SK-N-SH (cell line): ENCODE measurements around the gene PPP1R37. TPM values are rescaled to one million over a fixed set of nuclear protein-coding genes. Genes with fewer than 3 reads are reported as not detected.

ENCODE experiments used
- CTCF ChIA-PET: fragments of 300-600, 350-600 bp; formaldehyde crosslinking; extraction: SDS; loops from one replicate; lab custom pipeline; 2021; lab: Yijun Ruan, JAX
- POLR2A ChIA-PET: fragments of 350-600 bp; sonication (Branson Sonifier 250); formaldehyde crosslinking; extraction: SDS; loops from one replicate; lab custom pipeline; 2020; ENCODE audit warnings: antibody characterized with exemption, inconsistent platforms; lab: Yijun Ruan, JAX
- DNase-seq: peaks from one replicate; pipeline ENCODE4 v3.0.0; 2012
- H2AFZ ChIP-seq: fragments of 200-600 bp; sonication (generic); 2 replicates; pipeline ENCODE4 v1.8.1; 2016; ENCODE audit warnings: antibody characterized with exemption, mild to moderate bottlenecking, low read depth
- H3F3A ChIP-seq: fragments of 200-600 bp; sonication (generic); replicated peaks from 2 replicates; pipeline ENCODE3; 2016; ENCODE audit warnings: antibody characterized with exemption, mild to moderate bottlenecking; ENCODE audit not compliant: insufficient read depth
- H3K27ac ChIP-seq, 2 experiments: fragments of 200-500 bp in 1 of 2; fragments of 200-600 bp in 1 of 2; sonication (Bioruptor generic) in 1 of 2; sonication (generic), shearing (Covaris generic) in 1 of 2; 2 replicates each; pipeline versions ENCODE4 v1.5.1 to v1.6.1; 2014 to 2016; ENCODE audit warnings: low read depth in 2 of 2, inconsistent platforms in 1 of 2, low read length in 1 of 2, mild to moderate bottlenecking in 1 of 2, mixed read lengths in 1 of 2
- H3K27me3 ChIP-seq: fragments of 200-600 bp; sonication (generic), shearing (Covaris generic); 2 replicates; pipeline ENCODE4 v1.6.1; 2016; ENCODE audit warnings: mixed run types; ENCODE audit not compliant: insufficient read depth
- H3K36me3 ChIP-seq, 2 experiments: fragments of 200-500 bp in 1 of 2; fragments of 200-600 bp in 1 of 2; sonication (Bioruptor generic) in 1 of 2; sonication (generic) in 1 of 2; replicated peaks in 1 of 2; 2 replicates each; pipeline versions ENCODE3 to v1.5.1; 2014 to 2016; ENCODE audit warnings: low read length in 1 of 2, mild to moderate bottlenecking in 1 of 2; ENCODE audit not compliant: insufficient read depth in 2 of 2, control insufficient read depth in 1 of 2
- H3K4me1 ChIP-seq, 2 experiments: fragments of 200-500 bp in 1 of 2; fragments of 200-600 bp in 1 of 2; sonication (Bioruptor generic) in 1 of 2; sonication (generic), shearing (Covaris generic) in 1 of 2; 2 replicates each; pipeline versions ENCODE4 v1.5.1 to v1.6.1; 2014 to 2016; ENCODE audit warnings: low read depth in 1 of 2, low read length in 1 of 2, mixed run types in 1 of 2; ENCODE audit not compliant: insufficient read depth in 2 of 2, control insufficient read depth in 1 of 2
- H3K4me2 ChIP-seq: fragments of 200-600 bp; sonication (generic), shearing (Covaris generic); 2 replicates; pipeline ENCODE4 v1.6.1; 2017; ENCODE audit warnings: mixed run types
- H3K4me3 ChIP-seq, 2 experiments: fragments of 200-500 bp in 1 of 2; fragments of 200-600 bp in 1 of 2; sonication (Bioruptor generic) in 1 of 2; sonication (generic), shearing (Covaris generic) in 1 of 2; 2 replicates each; pipeline versions ENCODE4 v1.5.1 to v1.8.1; 2014 to 2016; ENCODE audit warnings: low read depth in 2 of 2, inconsistent platforms in 1 of 2, low read length in 1 of 2, mild to moderate bottlenecking in 1 of 2, mixed read lengths in 1 of 2, moderate library complexity in 1 of 2
- H3K79me2 ChIP-seq: fragments of 200-600 bp; sonication (generic); 2 replicates; pipeline ENCODE4 v1.8.1; 2017; ENCODE audit warnings: mild to moderate bottlenecking; ENCODE audit not compliant: insufficient read depth
- H3K9ac ChIP-seq: fragments of 200-600 bp; sonication (generic); 2 replicates; pipeline ENCODE4 v1.6.1; 2017; ENCODE audit warnings: mixed run types
- H3K9me2 ChIP-seq: fragments of 200-600 bp; sonication (generic); 2 replicates; pipeline ENCODE4 v1.6.1; 2017; ENCODE audit warnings: mixed run types
- H3K9me3 ChIP-seq: fragments of 200-600 bp; sonication (generic); 2 replicates; pipeline ENCODE4 v1.6.1; 2017; ENCODE audit warnings: mixed run types, mild to moderate bottlenecking, moderate library complexity
- H4K20me1 ChIP-seq: fragments of 200-600 bp; sonication (generic); 2 replicates; pipeline ENCODE4 v1.6.1; 2017; ENCODE audit warnings: mild to moderate bottlenecking, mixed run types; ENCODE audit not compliant: insufficient read depth
- CHD2 ChIP-seq: fragments of 150-350 bp; IDR thresholded peaks from 2 replicates; pipeline ENCODE4 v1.6.1; 2018; ENCODE audit warnings: low read length; ENCODE audit not compliant: partially characterized antibody
- CTCF ChIP-seq: fragments of 200-600 bp; sonication (generic); IDR thresholded peaks from 2 replicates; pipeline ENCODE4 v1.6.1; 2017; ENCODE audit warnings: antibody characterized with exemption, mild to moderate bottlenecking, moderate library complexity
- EZH2phosphoT487 ChIP-seq: fragments of 200-600 bp; sonication (generic); IDR thresholded peaks from 2 replicates; pipeline ENCODE4 v1.6.1; 2017; ENCODE audit warnings: low read depth, mixed run types, mild to moderate bottlenecking, antibody characterized with exemption, moderate library complexity, borderline replicate concordance
- FOXM1 ChIP-seq: IDR thresholded peaks from 2 replicates; pipeline ENCODE4 v1.4.0; 2012; ENCODE audit warnings: low read depth, mild to moderate bottlenecking
- GABPA ChIP-seq: IDR thresholded peaks from 2 replicates; pipeline ENCODE4 v1.4.0; 2012; ENCODE audit warnings: low read depth, mild to moderate bottlenecking
- JUND ChIP-seq: IDR thresholded peaks from 2 replicates; pipeline ENCODE4 v1.4.0; 2012
- MEF2A ChIP-seq: IDR thresholded peaks from 2 replicates; pipeline ENCODE4 v1.4.0; 2012; ENCODE audit warnings: low read depth, borderline replicate concordance
- NFIC ChIP-seq: IDR thresholded peaks from 2 replicates; pipeline ENCODE4 v1.4.0; 2012; ENCODE audit warnings: borderline replicate concordance
- NRF1 ChIP-seq: IDR thresholded peaks from 2 replicates; pipeline ENCODE4 v1.6.1; 2012; ENCODE audit warnings: low read depth, mild to moderate bottlenecking, low read length
- POLR2AphosphoS5 ChIP-seq: IDR thresholded peaks from 2 replicates; pipeline ENCODE4 v1.6.1; 2012; ENCODE audit warnings: low read depth, low read length
- RCOR1 ChIP-seq: fragments of 150-350 bp; IDR thresholded peaks from 2 replicates; pipeline ENCODE4 v1.6.1; 2017; ENCODE audit warnings: antibody characterized with exemption, low read length
- RFX5 ChIP-seq: IDR thresholded peaks from 2 replicates; pipeline ENCODE4 v1.6.1; 2012; ENCODE audit warnings: mild to moderate bottlenecking, improper control_type of control experiment, low read length
- SMC3 ChIP-seq: IDR thresholded peaks from 2 replicates; pipeline ENCODE4 v1.6.1; 2012; ENCODE audit warnings: low read depth, low read length, improper control_type of control experiment
- TAF1 ChIP-seq: IDR thresholded peaks from 2 replicates; pipeline ENCODE4 v1.6.1; 2012; ENCODE audit warnings: low read depth, mild to moderate bottlenecking, low read length, moderate library complexity, borderline replicate concordance
- TCF12 ChIP-seq: IDR thresholded peaks from 2 replicates; pipeline ENCODE4 v1.4.0; 2012
- TEAD4 ChIP-seq: IDR thresholded peaks from 2 replicates; pipeline ENCODE4 v1.4.0; 2012; ENCODE audit warnings: mild to moderate bottlenecking, borderline replicate concordance; ENCODE audit not compliant: insufficient read depth
- USF2 ChIP-seq: fragments of 150-350 bp; IDR thresholded peaks from 2 replicates; pipeline ENCODE4 v1.6.1; 2017; ENCODE audit warnings: antibody characterized with exemption, low read length, low read depth, borderline replicate concordance
- WGBS: methylation state at CpG from one replicate; pipeline ENCODE4 v1.1.6; 2017; ENCODE audit warnings: low lambda C conversion rate; 5-methylcytosine and 5-hydroxymethylcytosine counted together
- polyA plus RNA-seq, 3 experiments: library from polyadenylated mRNA; depleted of rRNA; stranded (reverse); fragments of >200 nt; gene quantifications; 2 replicates each; pipeline ENCODE4 v1.2.3, GENCODE V29; 2012
- TF ChIP-seq, protein P1 (sequence below): IDR thresholded peaks from 2 replicates; pipeline ENCODE4 v1.4.0; 2012; ENCODE audit warnings: low read depth, borderline replicate concordance
- TF ChIP-seq, protein P2 (sequence below): IDR thresholded peaks from 2 replicates; pipeline ENCODE4 v1.4.0; 2012; ENCODE audit warnings: low read depth, borderline replicate concordance

The PPP1R37 gene
- polyA plus RNA-seq, 1 of the 3 experiments (the other 2 are of a cell fraction) = 24.4 TPM

DNA sequence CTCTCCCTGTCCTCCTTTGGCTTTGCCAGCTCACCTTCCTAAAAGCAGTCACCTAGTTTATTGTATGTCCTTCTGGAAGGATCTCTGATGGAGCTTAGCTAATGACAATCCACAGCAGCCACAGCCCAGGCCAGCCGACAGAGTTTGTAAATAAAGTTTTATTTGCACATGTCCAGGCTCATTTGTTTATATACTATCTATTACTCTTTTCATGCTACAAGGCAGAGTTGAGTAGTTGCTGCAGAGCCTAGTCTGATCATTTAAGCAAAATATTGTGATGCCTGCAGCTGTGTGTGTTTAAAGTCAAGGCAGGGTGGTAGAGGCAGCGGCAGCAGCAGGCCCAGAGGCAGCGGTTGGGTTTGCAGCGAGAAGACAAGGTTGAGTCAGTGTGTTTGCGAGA is 35.2 kb downstream of the PPP1R37 start:
- Histone ChIP-seq H3K79me2 (peaks cover 62% of the 10 kb centered on the region), H3K9me3 (no peaks in the 10 kb centered on the region), H4K20me1 (peaks cover 77% of the 10 kb centered on the region), H2AFZ (no peak overlapping the region), H3K4me2 (no peak overlapping the region), H3K27ac (no peak overlapping the region), H3K4me1 (peaks cover 0 to 13% of the 10 kb centered on the region in 2 experiments; a peak in 1 of 4 replicates), H3K36me3 (no peaks in the 10 kb centered on the region), H3K27me3 (no peaks in the 10 kb centered on the region), H3F3A (no peaks in the 10 kb centered on the region), H3K4me3 (no peak overlapping the region), H3K9ac (no peak overlapping the region), H3K9me2 (no peaks in the 10 kb centered on the region)
- ChIA-PET POLR2A (no interaction called here), CTCF (interaction anchor here (0.6 kb wide), 1 partner anchor 126 kb away, joined by 3 read pairs; no protein-coding TSS in a partner anchor)
- 91% methylated on average over 5 of the region's 5 CpGs for whole genome bisulfite sequencing
- TF ChIP-seq RCOR1 (no peak), USF2 (no peak), TEAD4 (no peak), NFIC (no peak), NRF1 (no peak), RFX5 (no peak), SMC3 (no peak), CHD2 (no peak), JUND (no peak), POLR2AphosphoS5 (no peak), EZH2phosphoT487 (no peak), CTCF (no peak), FOXM1 (no peak), GABPA (no peak), TAF1 (no peak), MEF2A (no peak), TCF12 (no peak)
- TF ChIP-seq, protein P1, sequence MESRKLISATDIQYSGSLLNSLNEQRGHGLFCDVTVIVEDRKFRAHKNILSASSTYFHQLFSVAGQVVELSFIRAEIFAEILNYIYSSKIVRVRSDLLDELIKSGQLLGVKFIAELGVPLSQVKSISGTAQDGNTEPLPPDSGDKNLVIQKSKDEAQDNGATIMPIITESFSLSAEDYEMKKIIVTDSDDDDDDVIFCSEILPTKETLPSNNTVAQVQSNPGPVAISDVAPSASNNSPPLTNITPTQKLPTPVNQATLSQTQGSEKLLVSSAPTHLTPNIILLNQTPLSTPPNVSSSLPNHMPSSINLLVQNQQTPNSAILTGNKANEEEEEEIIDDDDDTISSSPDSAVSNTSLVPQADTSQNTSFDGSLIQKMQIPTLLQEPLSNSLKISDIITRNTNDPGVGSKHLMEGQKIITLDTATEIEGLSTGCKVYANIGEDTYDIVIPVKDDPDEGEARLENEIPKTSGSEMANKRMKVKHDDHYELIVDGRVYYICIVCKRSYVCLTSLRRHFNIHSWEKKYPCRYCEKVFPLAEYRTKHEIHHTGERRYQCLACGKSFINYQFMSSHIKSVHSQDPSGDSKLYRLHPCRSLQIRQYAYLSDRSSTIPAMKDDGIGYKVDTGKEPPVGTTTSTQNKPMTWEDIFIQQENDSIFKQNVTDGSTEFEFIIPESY = no peak
- TF ChIP-seq, protein P2, sequence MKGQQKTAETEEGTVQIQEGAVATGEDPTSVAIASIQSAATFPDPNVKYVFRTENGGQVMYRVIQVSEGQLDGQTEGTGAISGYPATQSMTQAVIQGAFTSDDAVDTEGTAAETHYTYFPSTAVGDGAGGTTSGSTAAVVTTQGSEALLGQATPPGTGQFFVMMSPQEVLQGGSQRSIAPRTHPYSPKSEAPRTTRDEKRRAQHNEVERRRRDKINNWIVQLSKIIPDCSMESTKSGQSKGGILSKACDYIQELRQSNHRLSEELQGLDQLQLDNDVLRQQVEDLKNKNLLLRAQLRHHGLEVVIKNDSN = no peak
- no peak for DNase-seq
